Tibial nerve (tissue), 4 donors: ENCODE measurements around the gene PYGL.

Source experiments
- EP300 ChIP-seq, 2 donors: sonication (generic); formaldehyde crosslinking; IDR thresholded peaks; one replicate each; pipeline ENCODE4 v1.6.1; 2017; ENCODE audit warnings: antibody characterized with exemption in 2 of 2, mild to moderate bottlenecking in 1 of 2
- POLR2A ChIP-seq, 2 donors: fragments of 450-650 bp; IDR thresholded peaks; one replicate each; pipeline ENCODE4 v1.6.1; 2017; ENCODE audit warnings: antibody characterized with exemption in 2 of 2, mild to moderate bottlenecking in 2 of 2, moderate library complexity in 2 of 2
- TF ChIP-seq, protein P1 (sequence below), 5 experiments: fragments of 200-600 bp in 3 of 5; fragments of 450-650 bp in 2 of 5; sonication (generic) in 3 of 5; IDR thresholded peaks; one replicate each; pipeline ENCODE4 v1.5.1; 2016 to 2019; ENCODE audit warnings: antibody characterized with exemption in 5 of 5, mild to moderate bottlenecking in 3 of 5, moderate library complexity in 2 of 5

DNA sequence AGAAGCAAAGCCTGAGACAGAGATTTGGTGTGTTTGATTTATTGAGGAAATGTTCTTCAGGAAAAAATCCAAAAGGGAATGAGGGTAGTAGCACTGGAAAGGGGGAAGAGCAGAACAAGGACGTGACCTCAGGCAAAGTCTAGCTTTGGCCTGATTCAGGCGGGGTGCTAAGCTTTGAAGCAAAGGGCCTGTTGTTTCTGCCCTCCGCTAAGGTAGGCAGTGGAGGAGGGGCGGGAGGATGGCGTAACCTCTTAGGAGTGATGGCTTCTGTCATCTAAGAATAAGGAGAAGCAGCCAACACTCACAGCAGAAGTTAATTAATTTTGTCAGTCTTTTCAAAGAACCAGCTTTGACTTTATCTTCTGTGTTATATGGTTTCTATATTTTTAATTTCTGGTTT lies 52.0 kb downstream of the PYGL start:
- TF ChIP-seq EP300 (IDR thresholded peaks at IDR 0.05) (no peak), POLR2A (IDR thresholded peaks at IDR 0.05) (no peak)
- TF ChIP-seq, protein P1, sequence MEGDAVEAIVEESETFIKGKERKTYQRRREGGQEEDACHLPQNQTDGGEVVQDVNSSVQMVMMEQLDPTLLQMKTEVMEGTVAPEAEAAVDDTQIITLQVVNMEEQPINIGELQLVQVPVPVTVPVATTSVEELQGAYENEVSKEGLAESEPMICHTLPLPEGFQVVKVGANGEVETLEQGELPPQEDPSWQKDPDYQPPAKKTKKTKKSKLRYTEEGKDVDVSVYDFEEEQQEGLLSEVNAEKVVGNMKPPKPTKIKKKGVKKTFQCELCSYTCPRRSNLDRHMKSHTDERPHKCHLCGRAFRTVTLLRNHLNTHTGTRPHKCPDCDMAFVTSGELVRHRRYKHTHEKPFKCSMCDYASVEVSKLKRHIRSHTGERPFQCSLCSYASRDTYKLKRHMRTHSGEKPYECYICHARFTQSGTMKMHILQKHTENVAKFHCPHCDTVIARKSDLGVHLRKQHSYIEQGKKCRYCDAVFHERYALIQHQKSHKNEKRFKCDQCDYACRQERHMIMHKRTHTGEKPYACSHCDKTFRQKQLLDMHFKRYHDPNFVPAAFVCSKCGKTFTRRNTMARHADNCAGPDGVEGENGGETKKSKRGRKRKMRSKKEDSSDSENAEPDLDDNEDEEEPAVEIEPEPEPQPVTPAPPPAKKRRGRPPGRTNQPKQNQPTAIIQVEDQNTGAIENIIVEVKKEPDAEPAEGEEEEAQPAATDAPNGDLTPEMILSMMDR (IDR thresholded peaks at IDR 0.05), result no peak
